GM19468 (cell line): ENCODE data around the gene NT5C2.

Experiments
- ATAC-seq: cut with Tn5 transposase; IDR thresholded peaks from one replicate; pipeline ENCODE4 v1.9.1; 2021; ENCODE audit warnings: mild to moderate bottlenecking, moderate library complexity, moderate number of reproducible peaks; ENCODE audit not compliant: unreplicated experiment; ENCODE audit errors: extremely low read depth

NT5C2 gene

DNA sequence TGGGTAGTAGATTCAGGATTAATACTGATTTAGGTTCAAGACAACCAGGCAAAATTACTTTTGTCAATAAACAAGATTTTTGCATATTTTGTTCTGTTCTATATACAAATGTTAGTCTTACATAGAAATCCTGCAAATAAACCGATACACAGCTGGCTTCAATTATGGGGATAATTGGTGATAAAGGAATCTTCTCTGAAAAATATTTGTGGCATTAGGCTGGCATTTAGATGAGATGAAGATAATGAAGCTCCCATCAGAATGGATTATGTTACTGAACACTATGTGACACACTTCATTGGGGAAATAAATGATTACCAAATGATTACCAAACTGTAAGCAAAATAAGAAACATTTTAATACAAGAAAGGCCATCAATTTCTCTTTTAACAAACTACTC is 65.8 kb downstream of the NT5C2 start:
- no peak for ATAC-seq

DNA sequence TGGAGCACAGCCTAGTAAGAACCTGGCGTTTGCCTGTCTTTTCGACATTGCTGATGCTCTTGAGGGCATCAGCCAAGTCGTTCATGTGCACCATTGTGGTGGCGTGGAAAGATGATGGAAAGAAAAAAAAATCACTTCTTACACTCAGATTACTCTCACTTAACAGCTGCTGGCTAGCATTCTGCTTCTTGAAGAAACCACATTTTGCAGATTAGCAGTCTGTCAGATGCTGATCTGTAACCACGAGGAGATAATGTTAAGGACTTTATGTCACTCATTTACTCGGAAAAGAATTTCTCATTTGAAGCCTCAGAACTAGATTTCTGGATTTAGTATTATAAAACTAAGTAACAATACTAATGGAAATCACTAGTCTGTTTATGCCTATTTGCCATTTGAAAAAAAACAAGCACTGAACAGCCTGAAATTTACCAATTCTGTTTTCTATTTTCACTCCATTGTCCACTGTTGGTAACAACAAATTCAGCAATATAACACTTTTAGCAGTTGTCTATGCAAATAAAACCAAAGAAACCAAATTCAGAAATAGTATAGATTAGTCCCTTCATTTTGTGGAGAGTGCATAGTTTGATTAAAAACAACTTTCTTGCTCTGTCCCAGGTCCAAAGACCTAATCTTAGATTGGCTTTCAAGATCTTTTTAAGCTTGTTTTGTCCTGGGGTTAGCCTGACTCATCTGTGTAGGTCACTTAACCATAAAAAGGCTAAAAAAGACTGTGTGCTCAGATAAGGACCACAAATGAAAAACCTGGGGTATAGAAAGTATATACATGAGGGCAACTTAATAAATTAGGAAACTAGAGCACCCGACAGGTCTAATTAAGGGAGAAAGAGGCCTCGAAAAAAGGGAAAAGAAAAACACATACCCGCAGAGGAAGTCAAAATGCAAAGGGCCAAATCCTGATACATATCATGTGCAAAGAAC is 67.5 kb downstream of the NT5C2 start:
- peak; percentile 56 for ATAC-seq

DNA sequence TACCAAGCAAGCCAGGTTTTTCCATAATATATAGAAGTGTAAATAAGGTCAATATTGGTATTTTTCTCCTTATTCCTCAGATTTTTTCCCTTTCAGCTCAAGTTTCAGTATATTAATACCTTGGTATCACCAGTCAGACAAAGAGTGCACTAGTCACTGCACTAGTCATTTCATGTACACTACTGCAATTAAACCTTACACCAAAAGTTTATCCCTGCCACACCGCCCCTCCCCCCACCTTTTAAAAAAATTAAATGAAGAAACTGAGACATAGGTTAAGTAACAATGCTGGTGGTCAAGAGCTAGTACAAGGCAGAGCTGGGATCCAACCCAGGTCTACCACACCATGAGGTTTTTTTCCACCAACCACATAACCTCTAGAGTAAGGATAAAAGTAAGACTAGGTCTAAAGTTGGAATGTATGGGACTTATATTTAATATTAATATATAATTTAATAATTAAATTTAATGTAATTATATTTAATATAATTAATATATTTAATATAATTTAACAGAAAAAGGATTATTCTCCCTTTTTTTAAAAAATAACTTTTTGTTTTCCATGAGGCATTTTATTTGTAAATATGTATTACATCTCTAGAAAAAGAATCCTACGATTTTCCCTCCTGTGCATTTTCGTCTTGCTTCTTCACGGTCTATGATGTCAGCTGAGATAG is 68.5 kb downstream of the NT5C2 start:
- no peak for ATAC-seq

DNA sequence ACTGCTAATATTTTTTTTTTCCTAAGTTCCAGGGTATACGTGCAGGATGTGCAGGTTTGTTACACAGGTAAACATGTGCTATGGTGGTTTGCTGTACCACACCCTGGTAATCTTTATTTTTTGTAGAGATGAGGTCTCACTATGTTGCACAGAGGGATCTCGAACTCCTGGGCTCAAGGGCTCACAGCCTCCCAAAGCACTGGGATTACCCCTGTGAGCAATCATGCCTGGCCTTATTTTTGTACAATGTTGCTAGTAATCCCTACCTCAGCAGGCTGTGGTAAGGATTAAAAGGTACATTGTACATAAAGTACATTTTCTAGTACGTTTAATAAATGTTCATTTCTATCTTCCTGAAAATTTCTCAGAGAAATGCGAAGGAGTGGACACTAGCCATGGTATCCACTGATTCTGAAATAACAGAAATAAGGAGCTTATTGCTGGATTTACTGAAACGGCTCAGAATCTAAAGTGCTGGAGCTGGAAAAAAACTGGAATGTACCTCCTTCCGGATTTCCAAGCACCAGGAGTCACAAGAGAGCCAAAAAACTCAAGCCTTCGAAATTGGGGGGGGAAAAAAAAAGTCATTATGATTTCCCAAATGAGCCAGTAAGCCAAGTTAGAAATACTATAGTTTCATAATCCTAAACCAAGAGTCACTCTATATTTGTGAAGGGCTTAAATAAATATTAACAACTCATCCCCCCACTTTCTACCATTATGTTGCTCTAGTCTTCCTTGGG is 69.6 kb downstream of the NT5C2 start:
- no peak for ATAC-seq

DNA sequence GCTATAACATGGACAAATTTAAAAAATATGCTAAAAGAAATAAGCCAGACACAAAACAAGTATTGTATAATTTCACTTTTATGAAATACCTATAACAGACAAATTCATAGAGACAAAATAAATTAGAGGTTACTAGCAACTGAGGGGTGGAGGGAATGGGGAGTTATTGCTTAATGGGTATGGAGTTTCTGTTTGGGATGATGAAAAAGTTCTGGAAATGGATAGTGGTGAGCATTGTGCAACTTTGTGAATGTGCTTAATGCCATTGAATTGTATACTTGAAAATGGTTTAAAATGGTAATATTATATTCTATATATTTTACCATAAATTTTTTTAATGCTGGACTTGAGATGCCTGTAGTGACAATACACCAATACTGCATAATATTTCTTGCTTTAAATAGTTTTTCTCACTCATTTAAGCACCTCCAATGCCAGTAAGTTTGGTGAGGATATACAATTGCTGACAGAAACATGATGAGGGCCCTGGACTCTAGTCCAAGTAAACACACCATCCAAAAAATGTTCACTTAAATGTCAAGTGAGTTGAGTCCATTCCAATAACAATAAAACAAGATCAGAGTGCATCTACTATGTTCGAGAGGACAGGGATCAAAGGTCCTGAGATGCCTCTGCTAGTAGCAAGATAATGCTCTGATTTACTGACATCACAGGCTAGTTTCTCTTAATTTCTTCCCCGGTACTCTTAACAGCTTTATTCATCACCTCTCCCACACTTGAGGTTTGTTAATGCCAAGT is 71.9 kb downstream of the NT5C2 start:
- ATAC-seq: no peak

DNA sequence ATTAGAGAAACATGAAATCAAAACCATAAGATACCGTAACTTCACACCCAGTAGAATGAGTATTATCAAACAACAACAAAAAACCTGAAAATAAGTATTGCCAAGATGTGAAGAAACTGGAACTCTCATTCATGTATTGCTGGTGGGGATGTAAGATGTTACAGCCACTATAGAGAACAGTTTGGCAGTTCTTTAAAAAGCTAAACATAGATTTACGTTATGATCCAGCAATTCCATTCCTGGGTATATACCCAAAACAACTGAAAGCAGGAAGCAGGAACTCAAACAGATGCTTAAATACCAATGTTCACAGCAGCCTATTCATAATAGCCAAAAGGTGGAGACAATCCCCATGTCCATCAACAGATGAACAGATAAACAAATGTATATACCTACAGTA is 72.5 kb downstream of the NT5C2 start:
- ATAC-seq: no peak

DNA sequence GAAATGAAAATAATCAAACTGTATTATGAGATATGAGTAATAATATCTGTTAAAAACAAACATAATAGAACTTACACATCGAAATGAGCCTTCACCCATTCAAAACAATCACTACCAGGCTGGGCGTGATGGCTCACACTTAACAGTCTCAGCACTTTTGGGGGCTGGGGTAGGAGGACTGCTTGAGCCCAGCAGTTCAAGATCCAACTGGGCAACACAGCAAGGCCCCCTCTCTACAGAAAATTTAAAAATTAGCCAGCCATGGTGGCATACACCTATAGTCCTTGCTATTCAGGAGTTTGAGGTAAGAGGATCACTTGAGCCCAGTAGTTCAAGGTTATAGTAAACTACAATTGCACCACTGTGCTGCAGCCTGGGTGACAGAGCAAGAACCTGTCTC is 75.8 kb downstream of the NT5C2 start:
- no peak for ATAC-seq

DNA sequence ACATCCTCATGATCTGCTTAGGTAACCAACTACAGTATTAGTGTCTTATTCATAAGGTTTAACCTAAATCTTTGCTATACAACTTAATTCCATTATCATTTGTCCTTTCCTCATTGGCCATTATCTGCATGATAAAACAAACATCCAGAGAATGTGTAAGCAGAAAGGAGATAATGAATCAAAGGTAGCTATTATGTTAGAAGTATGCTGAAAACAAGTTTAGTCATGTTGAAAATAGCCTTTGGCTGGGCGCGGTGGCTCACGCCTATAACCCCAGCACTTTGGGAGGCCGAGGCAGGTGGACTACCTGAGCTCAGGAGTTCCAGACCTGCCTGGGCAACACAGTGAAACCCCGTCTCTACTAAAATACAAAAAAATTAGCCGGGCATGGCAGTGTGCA is 78.2 kb downstream of the NT5C2 start:
- ATAC-seq: no peak

DNA sequence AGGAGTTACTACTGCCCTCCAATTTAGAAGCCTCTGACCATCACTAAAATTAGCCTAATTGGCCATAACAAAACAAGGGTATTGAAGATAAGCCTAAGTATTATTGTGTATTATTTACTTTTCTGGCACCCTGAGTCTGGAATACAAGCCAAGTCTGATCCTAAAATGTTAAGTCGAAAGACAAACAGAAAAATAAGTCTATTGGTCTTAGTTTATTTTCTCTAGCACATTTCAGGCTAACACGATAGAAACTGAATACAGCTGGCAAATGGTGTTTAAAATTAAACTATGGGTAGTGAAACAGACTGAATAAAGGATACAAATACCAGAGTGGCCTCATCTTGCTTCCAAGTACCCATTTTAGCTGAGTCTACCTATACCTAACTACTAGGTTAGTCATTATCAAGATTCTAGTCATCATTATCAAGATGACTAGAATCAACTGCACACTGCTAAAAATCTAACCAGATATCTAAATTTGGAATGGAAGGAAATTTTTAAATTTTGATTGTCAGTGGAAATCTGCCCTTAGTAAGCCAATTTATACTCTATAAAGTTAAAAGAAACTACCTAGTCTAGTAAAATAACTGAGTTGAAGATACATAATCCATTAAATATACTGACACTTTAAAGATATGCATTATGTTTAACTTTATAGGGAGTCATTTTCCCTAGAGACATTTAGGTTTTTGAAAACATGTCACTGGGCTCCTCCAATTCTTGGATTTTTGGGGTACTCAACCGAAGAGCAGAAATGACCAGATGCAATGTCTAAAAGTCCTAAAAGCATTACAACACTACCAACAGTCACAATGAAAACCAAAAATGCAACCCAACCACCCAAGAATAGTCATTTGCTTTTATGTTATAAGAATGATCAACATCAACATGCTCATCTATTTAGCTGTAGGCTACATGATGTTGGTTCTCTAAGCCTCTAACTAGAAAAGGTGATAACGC is 80.9 kb downstream of the NT5C2 start:
- peak; percentile 26 for ATAC-seq

DNA sequence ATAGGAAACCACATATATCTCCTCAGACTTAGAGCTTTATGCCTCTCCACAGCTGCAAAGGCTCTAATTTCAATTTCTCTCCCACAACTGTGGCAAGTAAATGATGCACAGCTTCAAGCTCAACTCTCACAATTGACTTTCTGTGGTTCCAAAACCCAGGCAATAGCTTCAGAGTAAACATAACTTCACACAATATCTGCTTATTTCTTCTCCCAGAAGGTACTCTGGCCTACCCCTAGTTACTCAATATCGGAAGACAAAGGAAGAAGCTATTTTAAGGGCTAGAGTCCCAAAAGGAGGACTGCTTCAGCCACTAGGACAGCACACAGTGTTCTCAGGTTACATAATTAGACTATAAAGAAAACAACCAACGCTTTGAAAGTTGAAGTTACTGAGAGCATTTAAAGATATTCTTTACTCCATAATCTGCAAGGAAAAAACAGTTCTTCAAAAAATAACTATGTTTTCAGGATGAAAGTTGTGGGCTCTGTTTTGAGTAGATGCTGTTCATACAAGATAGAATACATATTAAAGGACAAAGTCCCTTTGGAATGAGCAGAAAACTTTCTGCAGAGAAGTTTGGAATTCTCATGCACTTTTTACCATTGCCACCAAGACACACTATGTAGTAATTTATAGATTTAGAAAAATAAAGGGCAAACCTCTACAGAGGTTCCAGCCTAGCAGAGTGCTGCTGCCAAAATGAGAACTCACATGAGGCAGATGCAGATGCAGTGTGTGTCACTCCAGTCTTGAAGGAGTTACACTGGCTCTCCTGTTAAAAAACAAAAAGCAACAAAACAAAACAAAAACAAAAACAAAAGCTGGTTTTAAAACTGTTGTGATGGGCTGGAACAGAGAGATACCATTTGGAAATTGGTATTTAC is 81.8 kb downstream of the NT5C2 start:
- ATAC-seq: peak; percentile 29

DNA sequence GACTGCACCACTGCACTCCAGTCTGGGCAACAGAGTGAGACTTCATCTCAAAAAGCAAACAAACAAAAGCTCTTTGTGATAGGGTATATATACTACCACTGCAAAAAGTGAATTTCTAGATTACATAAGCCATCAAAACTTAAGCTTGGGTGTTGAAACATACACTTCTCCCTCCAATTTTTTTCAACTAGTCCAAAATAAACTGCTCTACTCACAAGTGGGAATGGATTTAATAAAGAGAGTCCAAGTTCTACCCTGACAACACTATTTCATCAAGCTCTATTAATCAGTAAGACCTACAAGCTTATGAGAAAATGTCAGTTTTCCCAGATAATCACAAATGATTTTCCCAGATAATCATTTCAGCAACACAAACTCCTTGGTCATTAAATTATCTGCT is 82.7 kb downstream of the NT5C2 start:
- no peak for ATAC-seq

DNA sequence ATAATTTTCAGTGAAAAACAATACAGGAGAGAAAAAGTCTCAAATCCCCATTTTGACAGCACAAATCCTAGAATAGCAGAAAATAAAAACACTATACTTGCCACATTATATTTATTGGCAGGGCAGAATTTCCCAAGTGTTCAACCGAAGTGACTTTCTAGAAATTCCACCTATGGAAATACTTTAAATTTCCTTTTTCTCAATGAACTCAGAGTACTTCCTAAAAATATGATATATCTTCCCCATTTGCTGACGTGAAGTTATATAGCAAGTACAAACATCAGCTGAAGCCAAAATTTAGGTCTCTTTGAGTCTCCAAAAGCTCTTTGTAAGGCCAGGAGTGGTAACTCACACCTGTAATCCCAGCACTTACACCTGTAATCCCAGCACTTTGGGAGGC is 83.3 kb downstream of the NT5C2 start:
- no peak for ATAC-seq

DNA sequence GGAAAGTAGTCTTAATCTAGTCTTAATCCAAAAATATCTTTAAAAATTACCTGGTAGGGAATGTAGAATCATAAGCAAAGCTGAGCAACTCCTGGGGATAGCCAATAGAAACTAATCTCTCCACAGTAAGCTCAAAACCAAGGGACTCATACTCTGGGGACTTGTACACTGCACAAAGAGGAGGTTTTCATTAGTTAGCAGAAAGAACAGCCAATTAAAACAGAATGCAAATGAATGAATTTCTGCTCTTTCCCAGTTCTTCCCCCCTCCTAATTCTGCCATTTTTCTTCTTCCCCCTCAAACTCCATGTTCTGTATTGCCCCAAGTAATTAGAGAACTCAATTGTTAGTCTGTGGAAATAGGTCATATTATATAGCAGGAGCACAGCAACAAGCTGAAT is 86.5 kb downstream of the NT5C2 start:
- no peak for ATAC-seq

DNA sequence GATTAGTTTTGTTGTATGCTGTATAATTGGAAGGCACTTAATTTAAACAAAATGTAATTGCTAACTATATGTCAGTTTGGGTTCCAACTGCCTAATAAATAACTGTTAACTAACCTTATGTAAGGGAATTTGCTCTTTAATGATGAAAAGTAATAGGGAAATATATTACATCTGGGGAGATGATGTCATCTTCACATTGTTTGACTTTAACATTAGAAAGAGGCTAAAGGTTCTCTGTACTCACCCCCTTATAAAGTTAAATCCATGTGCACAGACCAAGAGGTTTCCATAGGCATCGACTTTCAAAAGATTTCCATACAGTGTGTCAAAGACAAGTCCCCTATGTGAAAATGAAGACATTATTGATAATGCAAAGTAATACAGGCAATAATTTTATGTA is 87.6 kb downstream of the NT5C2 start:
- no peak for ATAC-seq

DNA sequence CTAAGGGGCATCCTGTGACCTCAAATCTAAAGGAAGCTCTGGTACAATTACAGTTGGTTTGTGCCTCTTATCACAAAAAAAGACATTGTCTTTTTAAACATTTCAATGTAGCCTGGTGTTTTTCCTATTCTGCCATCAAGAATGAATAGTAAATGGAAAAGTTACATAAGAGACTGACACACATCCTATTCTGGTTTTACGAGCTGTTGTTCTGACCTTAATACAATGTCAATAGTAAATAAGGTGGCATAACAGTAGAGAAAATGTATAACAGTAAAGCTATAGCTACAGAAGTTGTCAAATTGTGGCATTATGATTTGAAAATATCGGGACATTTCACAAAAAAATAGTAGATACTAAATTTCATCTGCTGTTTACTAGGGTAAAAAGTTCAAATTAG is 88.4 kb downstream of the NT5C2 start:
- ATAC-seq: no peak

DNA sequence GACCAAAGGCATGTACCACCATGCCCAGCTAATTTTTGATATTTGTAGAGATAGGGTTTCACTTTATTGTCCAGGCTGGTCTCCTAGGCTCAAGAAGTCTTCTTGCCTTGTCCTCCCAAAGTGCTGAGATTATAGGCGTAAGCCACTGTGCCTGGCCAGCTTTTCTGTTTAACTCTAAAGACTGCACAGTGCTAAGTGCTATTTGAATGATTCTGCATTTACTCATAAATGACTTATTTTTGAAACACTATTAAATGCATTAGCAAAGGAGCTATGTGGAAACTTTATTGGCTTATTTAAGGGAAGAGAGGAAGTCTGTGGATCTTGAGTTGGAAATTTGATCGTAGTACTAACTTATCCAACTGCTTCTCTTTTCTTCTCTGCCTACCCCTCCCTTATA is 89.1 kb downstream of the NT5C2 start:
- no peak for ATAC-seq

DNA sequence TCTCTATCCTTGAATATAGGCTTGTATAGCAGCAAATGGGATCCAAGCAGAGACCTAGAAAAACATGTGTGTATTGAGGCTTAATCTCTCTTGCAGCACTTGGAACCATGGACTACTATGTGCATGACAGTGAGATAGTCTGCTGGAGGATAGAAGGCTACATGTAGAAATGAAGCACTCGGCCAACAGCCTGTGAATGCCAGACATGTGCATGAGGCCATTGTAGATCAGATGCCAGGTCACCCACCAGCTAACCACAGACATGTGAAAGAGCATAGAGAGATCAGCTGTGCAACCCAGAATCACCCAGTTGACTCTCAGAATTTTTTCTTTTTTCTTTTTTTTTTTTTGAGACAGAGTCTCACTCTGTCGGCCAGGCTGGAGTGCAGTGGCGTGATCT is 90.9 kb downstream of the NT5C2 start:
- no peak for ATAC-seq

DNA sequence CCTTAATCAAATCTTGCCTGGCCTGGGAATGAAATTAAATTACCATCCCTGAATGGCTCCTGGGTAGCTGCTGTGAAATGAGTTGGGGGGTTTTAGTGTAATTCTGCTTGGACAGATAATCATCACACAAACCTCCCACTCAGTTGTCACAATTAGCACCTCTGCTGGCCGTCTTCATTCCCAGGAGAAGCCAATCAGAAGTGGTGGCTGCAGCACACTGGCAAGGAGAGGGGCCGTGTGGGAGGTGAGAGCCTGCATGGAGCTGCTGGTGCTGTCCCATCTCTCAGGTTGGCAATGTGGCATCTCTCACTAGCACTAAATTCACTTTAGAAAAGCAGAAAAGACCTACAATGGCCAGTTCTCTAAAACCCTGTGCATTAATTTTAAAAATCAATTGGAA is 92.5 kb downstream of the NT5C2 start:
- no peak for ATAC-seq
